Coronary artery (tissue), 2 donors: ENCODE measurements around the gene TTLL6.
A peak's percentile ranks its signal among the peaks of the same experiment; 100 is the strongest.
"Not testable (repeated sequence)": the region's sequence is repeated elsewhere in the genome, so short reads cannot be mapped to it uniquely, and the experiment has no call there.

ENCODE experiments used
- DNase-seq: peaks from one replicate; pipeline ENCODE4 v3.0.0-alpha.2; 2017; ENCODE audit warnings: low spot score
- H3K27ac ChIP-seq, 2 donors: fragments of 200-600 bp; sonication (generic); one replicate each; pipeline ENCODE4 v1.5.1; 2016 to 2019
- H3K4me3 ChIP-seq: fragments of 200-600 bp; sonication (generic); 2 replicates; pipeline ENCODE4 v1.5.1; 2016; ENCODE audit warnings: mild to moderate bottlenecking, moderate library complexity
- CTCF ChIP-seq: fragments of 200-600 bp; sonication (generic); IDR thresholded peaks from one replicate; pipeline ENCODE4 v1.5.1; 2019; ENCODE audit warnings: antibody characterized with exemption

The TTLL6 gene

GRCh38 chr17:48843187-48843900 lies 26.3 kb upstream of the TTLL6 start:
- DNase-seq: no peak
- TF ChIP-seq CTCF: no peak
- H3K4me3 ChIP-seq: peak overlapping the region; percentile 69
- peak overlapping the region; percentile 86 to 96 for H3K27ac ChIP-seq

GRCh38 chr17:48842746-48843145 lies 25.7 kb upstream of the TTLL6 start:
- DNase-seq: no peak
- peak overlapping the region; percentile 86 to 96 for H3K27ac ChIP-seq
- TF ChIP-seq CTCF: no peak
- peak overlapping the region; percentile 69 for H3K4me3 ChIP-seq

- TF ChIP-seq CTCF: no peak
- no peak for DNase-seq
- Histone ChIP-seq H3K27ac (peak overlapping the region; percentile 86 to 96), H3K4me3 (peak overlapping the region; percentile 69)
These were observed 24.4 kb upstream of the TTLL6 start for GRCh38 chr17:48841395-48841831.

- H3K4me3 ChIP-seq: peak overlapping the region; percentile 69
- peak overlapping the region; percentile 86 to 96 for H3K27ac ChIP-seq
- no peak for TF ChIP-seq CTCF
- DNase-seq: no peak
These were observed 23.4 kb upstream of the TTLL6 start for GRCh38 chr17:48840441-48840840.

GRCh38 chr17:48837458-48837857 lies 20.4 kb upstream of the TTLL6 start:
- not testable (repeated sequence) for DNase-seq, H3K27ac ChIP-seq, H3K4me3 ChIP-seq

- no peak for DNase-seq
- Histone ChIP-seq H3K4me3 (no peak overlapping the region), H3K27ac (peak overlapping the region in 1 of 2 donors; percentile 11)
- no peak for TF ChIP-seq CTCF
These were observed 18.9 kb upstream of the TTLL6 start for GRCh38 chr17:48835971-48836370.

GRCh38 chr17:48834973-48835372 lies 17.9 kb upstream of the TTLL6 start:
- DNase-seq: no peak
- no peak for TF ChIP-seq CTCF
- no peak overlapping the region for H3K27ac ChIP-seq
- H3K4me3 ChIP-seq: no peak overlapping the region
